ENCODE data around the gene GAST.

DNA sequence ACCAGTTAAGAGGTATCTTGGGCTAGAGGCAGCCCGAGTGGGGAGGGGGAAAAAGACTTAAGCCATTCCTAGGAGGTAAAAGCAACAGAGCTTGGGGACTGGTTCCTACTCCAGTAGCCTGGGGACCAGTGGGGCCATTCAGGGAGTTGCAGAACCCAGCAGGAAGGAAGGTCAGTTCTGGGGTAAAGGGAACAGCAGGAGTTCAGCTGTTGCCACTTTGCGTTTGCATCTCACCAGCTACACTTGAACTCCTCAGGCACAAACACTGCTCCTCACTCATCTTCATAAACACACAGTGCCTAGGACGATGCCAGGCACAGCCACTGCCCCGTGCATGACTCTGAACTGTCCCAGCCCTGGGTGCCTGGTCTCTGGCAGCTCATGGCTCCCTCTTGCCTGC lies 18.3 kb downstream of the GAST start:
- TF ChIP-seq, protein P1, sequence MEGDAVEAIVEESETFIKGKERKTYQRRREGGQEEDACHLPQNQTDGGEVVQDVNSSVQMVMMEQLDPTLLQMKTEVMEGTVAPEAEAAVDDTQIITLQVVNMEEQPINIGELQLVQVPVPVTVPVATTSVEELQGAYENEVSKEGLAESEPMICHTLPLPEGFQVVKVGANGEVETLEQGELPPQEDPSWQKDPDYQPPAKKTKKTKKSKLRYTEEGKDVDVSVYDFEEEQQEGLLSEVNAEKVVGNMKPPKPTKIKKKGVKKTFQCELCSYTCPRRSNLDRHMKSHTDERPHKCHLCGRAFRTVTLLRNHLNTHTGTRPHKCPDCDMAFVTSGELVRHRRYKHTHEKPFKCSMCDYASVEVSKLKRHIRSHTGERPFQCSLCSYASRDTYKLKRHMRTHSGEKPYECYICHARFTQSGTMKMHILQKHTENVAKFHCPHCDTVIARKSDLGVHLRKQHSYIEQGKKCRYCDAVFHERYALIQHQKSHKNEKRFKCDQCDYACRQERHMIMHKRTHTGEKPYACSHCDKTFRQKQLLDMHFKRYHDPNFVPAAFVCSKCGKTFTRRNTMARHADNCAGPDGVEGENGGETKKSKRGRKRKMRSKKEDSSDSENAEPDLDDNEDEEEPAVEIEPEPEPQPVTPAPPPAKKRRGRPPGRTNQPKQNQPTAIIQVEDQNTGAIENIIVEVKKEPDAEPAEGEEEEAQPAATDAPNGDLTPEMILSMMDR (IDR thresholded peaks at IDR 0.05): no peak
- no peak for TF ChIP-seq POLR2A (IDR thresholded peaks at IDR 0.05; ENCODE audit: low read depth)
